Measurements from ENCODE around the gene SLC6A17. TPM values are rescaled to one million over a fixed set of nuclear protein-coding genes. Genes with fewer than 3 reads are reported as not detected.

Gene SLC6A17
- total RNA-seq, 1 donor from 2014 or later: 0.52 TPM

GRCh38 chr1:110155878-110156522 lies 5.7 kb downstream of the SLC6A17 start:
- Histone ChIP-seq H3K9ac (ENCODE audit: low read depth in 1 of 3, low read length in 3 of 3) (no peak overlapping the region), H3K27ac (ENCODE audit: low read depth, low read length) (no peak overlapping the region), H3K27me3 (ENCODE audit: control insufficient read depth in 3 of 3, insufficient read depth in 3 of 3, low read length in 3 of 3) (peaks cover 34 to 42% (median 36%) of the 10 kb centered on the region in 3 donors), H3K4me3 (ENCODE audit: low read length in 3 of 3) (no peak overlapping the region), H3K4me1 (ENCODE audit: control insufficient read depth in 3 of 3, insufficient read depth in 3 of 3, low read length in 3 of 3) (peaks cover 0 to 2% (median 0%) of the 10 kb centered on the region in 3 donors), H3K36me3 (ENCODE audit: control insufficient read depth in 3 of 3, insufficient read depth in 3 of 3, low read length in 3 of 3) (no peaks in the 10 kb centered on the region), H3K9me3 (ENCODE audit: control insufficient read depth in 3 of 3, low read length in 3 of 3) (no peaks in the 10 kb centered on the region)

- H3K36me3 ChIP-seq (ENCODE audit: control insufficient read depth in 3 of 3, insufficient read depth in 3 of 3, low read length in 3 of 3): no peaks in the 10 kb centered on the region
- H3K9ac ChIP-seq (ENCODE audit: low read depth in 1 of 3, low read length in 3 of 3): no peak overlapping the region
- H3K4me3 ChIP-seq (ENCODE audit: low read length in 3 of 3): no peak overlapping the region
- H3K9me3 ChIP-seq (ENCODE audit: control insufficient read depth in 3 of 3, low read length in 3 of 3): no peaks in the 10 kb centered on the region
- H3K27me3 ChIP-seq (ENCODE audit: control insufficient read depth in 3 of 3, insufficient read depth in 3 of 3, low read length in 3 of 3): peaks cover 17 to 21% (median 18%) of the 10 kb centered on the region in 3 donors
- H3K4me1 ChIP-seq (ENCODE audit: control insufficient read depth in 3 of 3, insufficient read depth in 3 of 3, low read length in 3 of 3): no peaks in the 10 kb centered on the region
- no peak overlapping the region for H3K27ac ChIP-seq (ENCODE audit: low read depth, low read length)
Measured at GRCh38 chr1:110158261-110158660, 8.0 kb downstream of the SLC6A17 start.

- Histone ChIP-seq H3K9ac (ENCODE audit: low read depth in 1 of 3, low read length in 3 of 3) (no peak overlapping the region), H3K4me3 (ENCODE audit: low read length in 3 of 3) (no peak overlapping the region), H3K27ac (ENCODE audit: low read depth, low read length) (no peak overlapping the region), H3K9me3 (ENCODE audit: control insufficient read depth in 3 of 3, low read length in 3 of 3) (no peaks in the 10 kb centered on the region), H3K36me3 (ENCODE audit: control insufficient read depth in 3 of 3, insufficient read depth in 3 of 3, low read length in 3 of 3) (no peaks in the 10 kb centered on the region), H3K27me3 (ENCODE audit: control insufficient read depth in 3 of 3, insufficient read depth in 3 of 3, low read length in 3 of 3) (peaks cover 11 to 14% (median 11%) of the 10 kb centered on the region in 3 donors), H3K4me1 (ENCODE audit: control insufficient read depth in 3 of 3, insufficient read depth in 3 of 3, low read length in 3 of 3) (no peaks in the 10 kb centered on the region)
Measured at GRCh38 chr1:110159168-110159567, 8.9 kb downstream of the SLC6A17 start.

- no peak overlapping the region for H3K4me3 ChIP-seq (ENCODE audit: low read length in 3 of 3)
- peaks cover 4 to 11% (median 5%) of the 10 kb centered on the region in 3 donors for H3K27me3 ChIP-seq (ENCODE audit: control insufficient read depth in 3 of 3, insufficient read depth in 3 of 3, low read length in 3 of 3)
- no peaks in the 10 kb centered on the region for H3K9me3 ChIP-seq (ENCODE audit: control insufficient read depth in 3 of 3, low read length in 3 of 3)
- no peak overlapping the region for H3K27ac ChIP-seq (ENCODE audit: low read depth, low read length)
- H3K4me1 ChIP-seq (ENCODE audit: control insufficient read depth in 3 of 3, insufficient read depth in 3 of 3, low read length in 3 of 3): no peaks in the 10 kb centered on the region
- no peak overlapping the region for H3K9ac ChIP-seq (ENCODE audit: low read depth in 1 of 3, low read length in 3 of 3)
- no peaks in the 10 kb centered on the region for H3K36me3 ChIP-seq (ENCODE audit: control insufficient read depth in 3 of 3, insufficient read depth in 3 of 3, low read length in 3 of 3)
Measured at GRCh38 chr1:110160538-110161100, 10.3 kb downstream of the SLC6A17 start.

- Histone ChIP-seq H3K27ac (ENCODE audit: low read depth, low read length) (no peak overlapping the region), H3K4me1 (ENCODE audit: control insufficient read depth in 3 of 3, insufficient read depth in 3 of 3, low read length in 3 of 3) (no peaks in the 10 kb centered on the region), H3K4me3 (ENCODE audit: low read length in 3 of 3) (no peak overlapping the region), H3K9ac (ENCODE audit: low read depth in 1 of 3, low read length in 3 of 3) (no peak overlapping the region), H3K36me3 (ENCODE audit: control insufficient read depth in 3 of 3, insufficient read depth in 3 of 3, low read length in 3 of 3) (no peaks in the 10 kb centered on the region), H3K27me3 (ENCODE audit: control insufficient read depth in 3 of 3, insufficient read depth in 3 of 3, low read length in 3 of 3) (peaks cover 4 to 11% (median 5%) of the 10 kb centered on the region in 3 donors), H3K9me3 (ENCODE audit: control insufficient read depth in 3 of 3, low read length in 3 of 3) (no peaks in the 10 kb centered on the region)
Measured at GRCh38 chr1:110161165-110161564, 10.9 kb downstream of the SLC6A17 start.

- H3K4me3 ChIP-seq (ENCODE audit: low read length in 3 of 3): no peak overlapping the region
- H3K4me1 ChIP-seq (ENCODE audit: control insufficient read depth in 3 of 3, insufficient read depth in 3 of 3, low read length in 3 of 3): no peaks in the 10 kb centered on the region
- H3K27me3 ChIP-seq (ENCODE audit: control insufficient read depth in 3 of 3, insufficient read depth in 3 of 3, low read length in 3 of 3): peaks cover 4 to 14% (median 5%) of the 10 kb centered on the region in 3 donors
- H3K9me3 ChIP-seq (ENCODE audit: control insufficient read depth in 3 of 3, low read length in 3 of 3): no peaks in the 10 kb centered on the region
- no peak overlapping the region for H3K27ac ChIP-seq (ENCODE audit: low read depth, low read length)
- no peak overlapping the region for H3K9ac ChIP-seq (ENCODE audit: low read depth in 1 of 3, low read length in 3 of 3)
- H3K36me3 ChIP-seq (ENCODE audit: control insufficient read depth in 3 of 3, insufficient read depth in 3 of 3, low read length in 3 of 3): no peaks in the 10 kb centered on the region
Measured at GRCh38 chr1:110161849-110162248, 11.6 kb downstream of the SLC6A17 start.

- Histone ChIP-seq H3K9me3 (ENCODE audit: control insufficient read depth in 3 of 3, low read length in 3 of 3) (no peaks in the 10 kb centered on the region), H3K9ac (ENCODE audit: low read depth in 1 of 3, low read length in 3 of 3) (no peak overlapping the region), H3K36me3 (ENCODE audit: control insufficient read depth in 3 of 3, insufficient read depth in 3 of 3, low read length in 3 of 3) (no peaks in the 10 kb centered on the region), H3K27me3 (ENCODE audit: control insufficient read depth in 3 of 3, insufficient read depth in 3 of 3, low read length in 3 of 3) (peaks cover 0 to 9% (median 2%) of the 10 kb centered on the region in 3 donors), H3K4me3 (ENCODE audit: low read length in 3 of 3) (no peak overlapping the region), H3K4me1 (ENCODE audit: control insufficient read depth in 3 of 3, insufficient read depth in 3 of 3, low read length in 3 of 3) (no peaks in the 10 kb centered on the region), H3K27ac (ENCODE audit: low read depth, low read length) (no peak overlapping the region)
Measured at GRCh38 chr1:110163591-110163990, 13.3 kb downstream of the SLC6A17 start.

- no peaks in the 10 kb centered on the region for H3K9me3 ChIP-seq (ENCODE audit: control insufficient read depth in 3 of 3, low read length in 3 of 3)
- H3K9ac ChIP-seq (ENCODE audit: low read depth in 1 of 3, low read length in 3 of 3): no peak overlapping the region
- no peaks in the 10 kb centered on the region for H3K4me1 ChIP-seq (ENCODE audit: control insufficient read depth in 3 of 3, insufficient read depth in 3 of 3, low read length in 3 of 3)
- H3K27ac ChIP-seq (ENCODE audit: low read depth, low read length): no peak overlapping the region
- H3K27me3 ChIP-seq (ENCODE audit: control insufficient read depth in 3 of 3, insufficient read depth in 3 of 3, low read length in 3 of 3): peaks cover 0 to 9% (median 2%) of the 10 kb centered on the region in 3 donors
- H3K36me3 ChIP-seq (ENCODE audit: control insufficient read depth in 3 of 3, insufficient read depth in 3 of 3, low read length in 3 of 3): no peaks in the 10 kb centered on the region
- H3K4me3 ChIP-seq (ENCODE audit: low read length in 3 of 3): no peak overlapping the region
Measured at GRCh38 chr1:110164725-110165350, 14.5 kb downstream of the SLC6A17 start.

GRCh38 chr1:110165761-110166231 lies 15.5 kb downstream of the SLC6A17 start:
- Histone ChIP-seq H3K27me3 (ENCODE audit: control insufficient read depth in 3 of 3, insufficient read depth in 3 of 3, low read length in 3 of 3) (peaks cover 0 to 11% (median under 1%) of the 10 kb centered on the region in 3 donors), H3K4me3 (ENCODE audit: low read length in 3 of 3) (no peak overlapping the region), H3K36me3 (ENCODE audit: control insufficient read depth in 3 of 3, insufficient read depth in 3 of 3, low read length in 3 of 3) (no peaks in the 10 kb centered on the region), H3K4me1 (ENCODE audit: control insufficient read depth in 3 of 3, insufficient read depth in 3 of 3, low read length in 3 of 3) (no peaks in the 10 kb centered on the region), H3K27ac (ENCODE audit: low read depth, low read length) (no peak overlapping the region), H3K9me3 (ENCODE audit: control insufficient read depth in 3 of 3, low read length in 3 of 3) (no peaks in the 10 kb centered on the region), H3K9ac (ENCODE audit: low read depth in 1 of 3, low read length in 3 of 3) (no peak overlapping the region)

- Histone ChIP-seq H3K4me1 (ENCODE audit: control insufficient read depth in 3 of 3, insufficient read depth in 3 of 3, low read length in 3 of 3) (no peaks in the 10 kb centered on the region), H3K9ac (ENCODE audit: low read depth in 1 of 3, low read length in 3 of 3) (no peak overlapping the region), H3K9me3 (ENCODE audit: control insufficient read depth in 3 of 3, low read length in 3 of 3) (no peaks in the 10 kb centered on the region), H3K4me3 (ENCODE audit: low read length in 3 of 3) (no peak overlapping the region), H3K36me3 (ENCODE audit: control insufficient read depth in 3 of 3, insufficient read depth in 3 of 3, low read length in 3 of 3) (no peaks in the 10 kb centered on the region), H3K27ac (ENCODE audit: low read depth, low read length) (no peak overlapping the region), H3K27me3 (ENCODE audit: control insufficient read depth in 3 of 3, insufficient read depth in 3 of 3, low read length in 3 of 3) (peaks cover 0 to 14% (median 3%) of the 10 kb centered on the region in 3 donors)
Measured at GRCh38 chr1:110166861-110167260, 16.6 kb downstream of the SLC6A17 start.

Measured in skeletal muscle tissue (tissue), 4 donors.